HG03457 (cell line): ENCODE measurements around the gene CHORDC1.
"Not testable (repeated sequence)": the region's sequence is repeated elsewhere in the genome, so short reads cannot be mapped to it uniquely, and the experiment has no call there.

ENCODE experiments used
- ATAC-seq: cut with Tn5 transposase; IDR thresholded peaks from one replicate; pipeline ENCODE4 v1.9.1; 2021; ENCODE audit warnings: moderate number of reproducible peaks; ENCODE audit not compliant: unreplicated experiment

CHORDC1 gene

GRCh38 chr11:90222459-90223247, at the start of gene CHORDC1:
CHORDC1 (minus strand) TSS chr11:90223049; CDS start chr11:90222954, 95 bp downstream.
- ATAC-seq: peak; percentile 94

GRCh38 chr11:90257158-90257525, 34.3 kb upstream of the CHORDC1 start:
- ATAC-seq: no peak

GRCh38 chr11:90256404-90257157, 33.7 kb upstream of the CHORDC1 start:
- ATAC-seq: no peak

GRCh38 chr11:90254065-90254464, 31.2 kb upstream of the CHORDC1 start:
- ATAC-seq: no peak

GRCh38 chr11:90252053-90252452, 29.2 kb upstream of the CHORDC1 start:
- ATAC-seq: no peak

GRCh38 chr11:90251599-90251998, 28.8 kb upstream of the CHORDC1 start:
- ATAC-seq: no peak

GRCh38 chr11:90250970-90251369, 28.1 kb upstream of the CHORDC1 start:
- ATAC-seq: no peak

- ATAC-seq: no peak
Measured at GRCh38 chr11:90246468-90246867, 23.6 kb upstream of the CHORDC1 start.

GRCh38 chr11:90243534-90243933, 20.7 kb upstream of the CHORDC1 start:
- no peak for ATAC-seq

- no peak for ATAC-seq
Measured at GRCh38 chr11:90242894-90243416, 20.1 kb upstream of the CHORDC1 start.

- no peak for ATAC-seq
Measured at GRCh38 chr11:90241414-90241813, 18.6 kb upstream of the CHORDC1 start.

- ATAC-seq: not testable (repeated sequence)
Measured at GRCh38 chr11:90239967-90240636, 17.3 kb upstream of the CHORDC1 start.

- no peak for ATAC-seq
Measured at GRCh38 chr11:90237004-90237403, 14.2 kb upstream of the CHORDC1 start.

GRCh38 chr11:90235526-90235925, 12.7 kb upstream of the CHORDC1 start:
- ATAC-seq: no peak

GRCh38 chr11:90234977-90235376, 12.1 kb upstream of the CHORDC1 start:
- ATAC-seq: no peak

- no peak for ATAC-seq
Measured at GRCh38 chr11:90229791-90230190, 6.9 kb upstream of the CHORDC1 start.

GRCh38 chr11:90228056-90228455, 5.2 kb upstream of the CHORDC1 start:
- ATAC-seq: no peak

- no peak for ATAC-seq
Measured at GRCh38 chr11:90223248-90223585, 368 bp upstream of the CHORDC1 start.

GRCh38 chr11:90221803-90222458, 918 bp downstream of the CHORDC1 start:
- ATAC-seq: no peak

GRCh38 chr11:90220391-90220790, 2.5 kb downstream of the CHORDC1 start:
- no peak for ATAC-seq

- ATAC-seq: no peak
Measured at GRCh38 chr11:90219438-90219837, 3.4 kb downstream of the CHORDC1 start.
